NCI-H345 treated with DMSO at 0.1 percent for 48 hours (cell line): ENCODE results near the gene SMYD4.
"Not testable (repeated sequence)": the region's sequence is repeated elsewhere in the genome, so short reads cannot be mapped to it uniquely, and the experiment has no call there.

Source experiments
- DNase-seq: peaks from one replicate; lab custom pipeline; 2025; ENCODE audit not compliant: unreplicated experiment; lab: John Stamatoyannopoulos, UW

SMYD4 gene, protein sequence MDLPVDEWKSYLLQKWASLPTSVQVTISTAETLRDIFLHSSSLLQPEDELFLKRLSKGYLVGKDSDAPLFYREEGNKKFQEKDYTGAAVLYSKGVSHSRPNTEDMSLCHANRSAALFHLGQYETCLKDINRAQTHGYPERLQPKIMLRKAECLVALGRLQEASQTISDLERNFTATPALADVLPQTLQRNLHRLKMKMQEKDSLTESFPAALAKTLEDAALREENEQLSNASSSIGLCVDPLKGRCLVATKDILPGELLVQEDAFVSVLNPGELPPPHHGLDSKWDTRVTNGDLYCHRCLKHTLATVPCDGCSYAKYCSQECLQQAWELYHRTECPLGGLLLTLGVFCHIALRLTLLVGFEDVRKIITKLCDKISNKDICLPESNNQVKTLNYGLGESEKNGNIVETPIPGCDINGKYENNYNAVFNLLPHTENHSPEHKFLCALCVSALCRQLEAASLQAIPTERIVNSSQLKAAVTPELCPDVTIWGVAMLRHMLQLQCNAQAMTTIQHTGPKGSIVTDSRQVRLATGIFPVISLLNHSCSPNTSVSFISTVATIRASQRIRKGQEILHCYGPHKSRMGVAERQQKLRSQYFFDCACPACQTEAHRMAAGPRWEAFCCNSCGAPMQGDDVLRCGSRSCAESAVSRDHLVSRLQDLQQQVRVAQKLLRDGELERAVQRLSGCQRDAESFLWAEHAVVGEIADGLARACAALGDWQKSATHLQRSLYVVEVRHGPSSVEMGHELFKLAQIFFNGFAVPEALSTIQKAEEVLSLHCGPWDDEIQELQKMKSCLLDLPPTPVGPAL

DNA sequence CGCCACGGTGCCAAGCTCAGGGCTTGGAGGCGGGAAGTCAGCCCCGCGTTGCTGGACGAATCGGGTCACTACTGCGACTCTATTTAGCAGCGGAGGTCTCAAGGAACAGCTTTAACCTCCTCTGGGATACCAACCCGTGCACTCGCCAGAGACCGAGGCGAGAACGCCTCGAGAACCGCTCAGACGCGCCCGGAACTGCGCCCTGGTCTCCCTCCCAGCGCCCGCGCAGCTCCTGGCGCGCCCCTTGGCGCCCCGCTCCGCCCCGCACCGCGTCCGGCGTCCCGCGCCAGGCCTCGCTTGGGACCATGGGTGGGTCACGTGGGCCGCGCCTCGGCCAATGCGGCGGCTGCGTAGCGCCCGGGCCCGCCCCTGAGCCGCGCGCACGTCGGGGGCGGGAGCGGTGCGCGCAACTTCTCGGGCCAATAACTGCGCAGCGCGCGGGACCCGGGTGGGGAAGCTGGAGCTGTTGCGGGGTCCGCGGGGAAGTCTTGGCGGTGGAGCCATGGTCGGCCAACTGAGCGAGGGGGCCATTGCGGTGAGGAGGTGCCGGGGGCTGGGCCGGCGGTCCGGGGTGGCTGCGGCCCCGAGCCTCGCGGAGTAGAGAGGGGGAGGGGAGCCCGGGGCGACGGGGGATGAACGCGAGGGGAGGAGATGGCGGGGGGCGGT is at the start of gene SMYD4, which contains the start of gene RPA1:
Gene SMYD4 (minus strand): TSS at position 311 of the 666 bp plus-strand sequence. CDS start 1,908 bp downstream, outside the sequence.
Gene RPA1 (plus strand): TSS at position 414 of the 666 bp plus-strand sequence. CDS start 89 bp downstream, at position 503.
- peak; percentile 37 for DNase-seq

DNA sequence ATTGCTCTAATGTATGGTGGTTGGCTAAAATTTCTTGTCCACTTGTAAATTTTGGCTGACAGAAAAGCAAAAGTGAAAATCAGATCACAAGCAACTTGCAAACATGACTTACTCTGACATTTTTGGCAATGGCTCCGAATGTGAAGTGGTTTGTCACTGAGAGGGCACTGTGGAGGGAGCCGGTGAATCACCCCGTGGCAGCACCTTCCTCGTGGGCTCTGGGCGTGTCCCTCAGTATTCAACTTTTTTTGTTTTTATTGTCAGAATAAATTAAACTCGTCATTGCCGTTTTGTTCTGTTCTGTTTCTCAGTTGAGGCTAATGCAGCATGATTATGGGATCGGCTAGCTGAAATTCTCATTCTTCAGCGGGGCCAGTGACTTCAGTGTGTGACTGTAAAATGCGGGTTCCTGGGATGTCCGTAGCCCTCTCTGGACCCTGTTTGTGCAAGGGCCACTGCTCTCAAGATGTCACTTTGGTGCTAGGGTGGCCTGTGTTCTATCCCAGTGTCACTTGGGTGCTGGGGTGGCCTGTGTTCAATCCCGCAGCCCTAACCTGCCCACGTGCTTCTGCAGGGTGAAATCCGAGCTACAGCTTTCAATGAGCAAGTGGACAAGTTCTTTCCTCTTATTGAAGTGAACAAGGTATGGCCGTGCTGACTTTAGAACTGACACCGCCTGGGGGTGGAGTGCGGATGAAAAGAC is 48.9 kb upstream of the SMYD4 start:
- DNase-seq = no peak

DNA sequence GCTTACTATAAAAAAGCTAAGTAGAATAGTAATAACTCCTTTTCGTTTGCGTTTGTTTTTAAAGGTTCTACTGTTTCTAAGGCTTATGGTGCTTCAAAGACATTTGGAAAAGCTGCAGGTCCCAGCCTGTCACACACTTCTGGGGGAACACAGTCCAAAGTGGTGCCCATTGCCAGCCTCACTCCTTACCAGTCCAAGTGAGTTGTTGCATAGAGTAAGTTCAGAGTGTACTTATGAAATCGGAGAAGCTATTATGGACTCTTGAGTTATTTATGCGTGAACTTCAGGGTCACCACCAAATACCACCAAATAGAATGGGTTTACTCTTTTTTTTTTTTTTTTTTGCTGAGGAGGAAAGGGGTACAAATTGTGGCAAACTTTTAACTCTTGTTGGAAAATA is 45.9 kb upstream of the SMYD4 start:
- DNase-seq = no peak

DNA sequence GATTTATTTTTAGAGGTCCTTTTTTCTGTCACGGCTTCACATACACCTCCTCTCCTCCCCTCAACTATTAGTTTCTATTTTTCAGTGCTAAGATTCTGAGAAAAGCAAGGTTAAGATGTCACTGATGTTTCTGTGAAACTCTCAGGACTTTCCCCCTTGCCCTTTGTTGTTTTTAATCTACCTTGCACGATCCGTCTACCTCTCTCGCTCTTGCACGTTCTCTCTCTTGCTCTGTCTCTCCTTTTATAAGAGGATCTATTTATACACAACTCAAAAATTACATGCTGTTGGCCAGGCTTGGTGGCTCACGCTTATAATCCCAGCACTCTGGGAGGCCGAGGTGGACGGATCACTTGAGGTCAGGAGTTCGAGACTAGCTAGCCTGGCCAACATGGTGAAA is 43.7 kb upstream of the SMYD4 start:
- DNase-seq = no peak

DNA sequence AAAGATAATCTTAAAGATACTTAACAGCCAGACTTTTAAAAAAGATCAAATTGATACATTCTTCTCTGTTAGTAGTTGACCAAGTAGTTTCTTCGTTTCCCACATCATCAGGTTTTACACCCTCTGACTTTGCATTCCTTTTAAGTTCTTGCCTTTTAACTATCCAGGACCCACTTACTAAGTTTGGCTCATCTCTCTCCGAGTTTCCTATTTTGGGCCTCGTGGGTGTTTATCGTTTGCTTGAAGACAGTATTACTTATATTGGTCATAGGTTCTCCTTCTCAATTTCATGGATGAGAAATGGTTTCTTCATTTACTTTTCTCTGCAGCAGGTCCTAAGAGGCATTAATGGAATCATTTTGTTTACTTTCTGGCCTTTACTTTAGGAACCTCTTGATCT is 43.3 kb upstream of the SMYD4 start:
- no peak for DNase-seq

DNA sequence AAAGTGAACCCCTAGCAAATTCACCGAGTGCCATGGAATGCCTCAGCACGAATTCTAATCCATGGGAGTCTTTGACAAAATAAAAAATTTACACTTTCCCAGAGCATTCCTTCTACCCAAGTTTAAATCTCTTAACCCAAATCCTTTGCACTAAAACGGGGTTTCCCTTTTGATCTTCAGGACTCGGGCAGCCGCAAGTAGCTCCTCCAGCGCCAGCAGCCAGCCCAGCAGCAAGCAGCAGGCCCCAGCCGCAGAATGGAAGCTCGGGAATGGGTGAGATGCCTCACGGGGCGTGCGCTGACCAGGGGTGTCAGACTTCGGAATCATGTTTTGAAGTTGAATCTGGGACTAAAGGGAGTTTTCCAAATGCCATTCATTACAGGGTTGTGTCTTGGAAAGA is 42.6 kb upstream of the SMYD4 start:
- no peak for DNase-seq

DNA sequence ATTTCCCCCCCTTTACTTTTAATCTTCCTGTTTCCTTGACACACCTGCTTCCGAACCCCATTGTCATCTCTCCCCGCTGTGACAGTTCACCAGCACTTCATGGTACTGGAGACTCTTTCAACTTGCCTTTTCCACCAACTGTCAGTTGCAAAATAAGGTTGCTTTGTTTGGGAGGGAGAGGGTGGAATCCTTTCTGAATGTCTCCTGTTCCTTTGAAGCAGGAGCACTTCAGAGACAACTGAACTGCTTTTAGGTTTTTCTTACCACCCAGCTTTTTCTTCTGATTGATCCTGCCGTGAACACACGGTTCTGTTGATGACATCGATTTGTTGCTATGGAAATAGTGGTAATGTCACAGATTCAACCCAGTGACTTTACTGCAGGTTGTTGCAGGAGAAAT is 42.1 kb upstream of the SMYD4 start:
- no peak for DNase-seq

DNA sequence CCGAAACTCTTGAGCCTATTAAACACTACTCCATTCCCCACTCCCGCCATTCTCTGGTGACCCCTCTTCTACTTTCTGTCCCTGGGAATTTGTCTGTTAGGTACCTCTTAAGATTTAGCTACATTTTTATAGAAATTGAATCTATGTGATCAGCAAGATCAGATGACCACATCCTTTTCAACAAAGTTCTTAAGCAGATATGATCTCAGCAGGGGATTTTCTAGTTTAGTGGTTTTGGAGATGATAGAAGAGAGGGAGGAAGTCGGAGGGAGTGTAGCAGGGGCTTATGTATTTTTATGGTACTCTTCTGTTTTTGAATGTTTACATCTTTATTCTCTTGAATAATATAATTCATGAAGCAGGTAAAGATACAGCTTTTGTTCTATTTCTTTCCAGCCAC is 40.9 kb upstream of the SMYD4 start:
- no peak for DNase-seq

DNA sequence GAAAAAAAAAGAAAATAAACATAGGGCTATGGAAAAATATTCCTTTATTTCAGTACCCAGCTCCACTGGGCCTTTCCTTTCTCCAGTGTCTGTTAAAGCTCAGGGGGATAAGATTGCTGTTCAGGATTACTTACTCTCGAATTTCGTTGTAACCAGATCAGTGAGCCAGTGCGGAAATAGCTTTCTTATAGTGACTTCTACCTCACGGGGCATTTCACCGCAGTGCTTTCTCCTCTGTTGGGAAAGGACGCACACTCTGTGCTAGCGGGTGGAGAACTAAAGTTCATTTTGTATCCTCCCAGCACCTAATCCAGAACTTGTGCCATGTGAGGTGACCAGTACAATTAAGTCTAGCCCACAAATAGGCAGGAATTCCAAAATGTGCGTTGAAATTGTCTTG is 38.4 kb upstream of the SMYD4 start:
- DNase-seq = no peak

DNA sequence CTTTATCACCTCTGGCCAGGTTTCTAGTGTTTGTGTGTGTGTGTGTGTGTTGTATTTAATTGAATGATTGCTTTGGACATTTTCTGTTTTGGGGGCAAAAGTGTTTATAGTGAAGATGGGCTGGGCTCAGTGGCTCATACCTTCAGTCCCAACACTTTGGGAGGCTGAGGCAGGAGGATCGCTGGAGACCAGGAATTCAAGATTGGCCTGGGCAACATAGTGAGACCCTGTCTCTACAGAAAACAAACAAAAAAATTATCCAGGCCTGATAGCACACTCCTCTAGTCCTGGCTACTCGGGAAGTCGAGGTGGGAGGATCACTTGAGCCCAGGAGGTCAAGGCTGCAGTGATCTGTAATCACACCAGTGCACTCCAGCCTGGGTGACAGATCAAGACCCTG is 37.6 kb upstream of the SMYD4 start:
- DNase-seq = no peak

DNA sequence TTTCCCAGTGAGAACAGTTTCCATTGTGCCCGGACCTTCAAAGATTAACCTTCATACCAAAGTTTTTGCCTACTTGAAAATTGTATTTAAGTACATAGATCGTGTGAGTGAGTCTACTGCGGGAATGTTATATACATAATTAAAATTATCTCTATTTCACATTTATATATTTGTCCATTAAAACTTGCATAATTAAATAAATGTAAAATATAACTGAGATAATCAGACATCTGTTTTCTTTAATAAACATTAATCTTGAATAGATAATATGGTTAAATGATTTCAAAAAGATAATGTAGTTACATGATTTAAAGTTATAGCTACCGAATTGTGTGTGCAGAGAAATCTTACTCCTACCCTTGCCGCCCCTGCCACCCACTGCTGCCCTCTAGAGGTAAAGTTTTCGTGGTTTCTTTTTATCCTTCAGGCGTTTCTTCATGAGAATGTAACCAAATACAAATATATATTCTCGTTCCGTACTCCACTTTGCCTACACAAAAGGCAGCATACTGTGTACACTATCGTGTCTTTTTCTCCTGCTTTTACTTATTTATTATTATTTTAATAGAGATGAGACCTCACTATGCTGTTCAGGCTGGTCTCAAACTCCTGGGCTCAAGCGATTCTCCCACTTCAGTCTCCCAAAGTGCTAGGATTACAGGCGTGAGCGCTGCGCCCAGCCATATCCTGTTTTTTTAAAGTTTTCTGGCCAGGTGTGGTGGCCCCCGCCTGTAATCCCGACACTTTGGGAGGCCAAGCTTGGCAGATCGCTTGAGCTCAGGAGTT is 35.7 kb upstream of the SMYD4 start:
- no peak for DNase-seq

DNA sequence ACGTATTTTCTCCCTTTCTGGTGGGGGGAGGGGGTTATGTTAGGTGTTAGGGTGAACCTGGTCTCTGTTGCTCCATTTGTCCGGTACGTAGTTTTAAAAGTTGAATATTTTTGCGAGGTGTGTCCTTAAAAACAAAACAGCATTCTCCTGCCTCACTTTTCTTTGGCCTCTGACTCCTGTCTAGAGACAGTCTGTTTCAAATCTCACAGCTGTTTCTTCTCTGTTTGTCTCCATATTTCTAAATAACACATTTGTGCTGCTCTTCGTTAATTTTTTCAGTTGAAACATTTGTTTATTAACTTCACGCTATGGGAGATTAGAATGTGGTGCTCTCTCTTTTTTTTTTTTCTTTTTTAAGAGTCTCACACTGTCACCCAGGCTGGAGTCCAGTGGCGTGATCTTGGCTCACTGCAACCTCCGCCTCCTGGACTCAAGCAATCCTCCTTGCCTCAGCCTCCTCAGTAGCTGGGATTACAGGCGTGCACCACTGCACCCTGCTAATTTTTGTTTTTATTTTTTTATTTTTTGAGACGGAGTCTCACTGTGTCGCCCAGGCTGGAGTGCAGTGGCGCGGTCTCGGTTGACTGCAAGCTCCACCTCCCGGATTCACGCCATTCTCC is 31.8 kb upstream of the SMYD4 start:
- no peak for DNase-seq

DNA sequence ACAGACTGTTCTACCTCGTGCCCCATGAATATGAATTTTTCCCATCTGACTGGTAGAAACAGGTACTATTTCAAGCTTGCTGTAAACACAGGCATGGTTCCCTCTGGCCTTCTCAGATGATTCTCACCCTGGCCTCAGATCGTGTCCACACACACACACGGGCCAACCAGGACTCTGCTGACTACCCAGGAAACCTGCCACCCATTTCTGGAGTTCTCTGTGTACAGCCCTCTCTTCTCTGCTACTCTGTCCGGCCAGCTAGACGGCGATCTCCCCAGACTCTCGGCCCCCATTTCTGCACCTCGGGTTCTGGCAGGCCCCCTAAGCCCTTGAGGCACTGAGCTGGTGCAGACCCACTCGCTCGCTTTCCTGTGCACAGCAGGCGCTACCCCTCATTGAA is 31.3 kb upstream of the SMYD4 start:
- no peak for DNase-seq

DNA sequence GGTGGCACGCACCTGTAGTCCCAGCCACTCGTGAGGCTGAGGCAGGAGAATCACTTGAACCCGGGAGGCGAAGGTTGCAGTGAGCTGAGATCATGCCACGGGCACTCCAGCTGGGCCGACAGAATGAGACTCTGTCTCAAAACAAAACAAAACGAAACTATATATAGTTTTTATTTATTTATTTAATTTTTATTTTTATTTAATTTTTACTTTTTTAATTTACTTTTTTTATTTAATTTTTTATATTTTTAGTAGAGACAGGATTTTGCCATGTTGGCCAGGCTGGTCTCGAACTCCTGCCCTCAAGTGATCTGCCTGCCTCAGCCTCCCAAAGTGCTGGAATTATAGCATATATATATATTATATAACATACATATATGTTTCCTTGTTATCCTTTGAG is 26.8 kb upstream of the SMYD4 start:
- not testable (repeated sequence) for DNase-seq

DNA sequence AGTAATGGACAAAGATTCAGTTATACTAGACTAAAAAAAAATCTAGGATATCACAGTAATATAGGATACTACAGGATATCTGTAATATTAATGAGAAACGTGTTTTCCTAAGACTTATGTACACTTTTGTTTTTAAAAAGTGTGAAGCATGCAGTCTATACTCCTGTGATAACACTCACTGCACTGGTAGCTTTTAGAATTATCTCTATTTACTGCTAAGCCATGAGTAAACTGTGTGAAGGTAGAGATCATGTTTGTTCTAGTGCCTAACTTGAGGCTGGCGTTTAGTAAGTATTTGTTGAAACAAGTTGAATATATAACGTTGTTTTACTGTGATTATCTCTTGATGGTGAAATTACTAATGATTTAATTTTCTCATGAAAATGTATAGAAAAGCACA is 24.0 kb upstream of the SMYD4 start:
- DNase-seq = no peak

DNA sequence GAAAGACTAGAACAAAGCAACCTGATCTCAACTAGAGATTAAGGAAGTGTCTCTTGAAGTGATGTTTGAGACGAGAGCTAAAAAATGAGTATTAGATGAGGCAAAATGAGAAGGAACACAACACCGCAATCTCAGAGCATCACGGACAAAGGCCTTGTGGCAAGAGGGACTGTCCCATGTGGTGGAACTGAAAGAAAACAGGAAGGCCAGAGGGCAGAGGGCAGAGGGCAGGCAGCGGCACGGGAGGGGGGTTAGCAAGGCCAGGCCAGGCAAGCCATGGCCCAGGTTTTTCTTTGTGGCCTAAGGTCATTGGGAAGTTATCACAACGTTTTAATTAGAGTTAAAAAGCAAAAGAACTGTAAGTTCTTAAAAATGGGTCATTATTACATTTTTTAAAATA is 22.6 kb upstream of the SMYD4 start:
- DNase-seq = no peak

DNA sequence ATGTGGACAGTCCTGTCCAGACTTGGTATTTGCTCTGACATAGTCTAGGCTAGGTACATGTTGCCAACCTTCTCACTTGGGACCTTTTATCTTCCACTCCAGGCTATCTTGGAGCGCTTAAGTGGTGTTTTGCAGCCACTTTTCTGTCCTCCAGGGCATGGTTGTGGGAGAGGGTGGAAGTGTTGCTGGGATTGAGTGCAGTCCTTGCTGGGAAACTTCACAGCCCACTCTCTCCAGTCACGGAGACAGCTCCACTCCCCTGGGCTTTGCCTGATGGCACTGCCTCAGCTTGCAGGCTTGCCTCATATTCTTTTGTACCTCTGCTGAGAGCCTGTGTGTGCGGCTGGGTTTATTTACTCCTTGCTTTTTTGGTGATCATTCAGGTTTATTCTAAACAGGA is 17.5 kb upstream of the SMYD4 start:
- no peak for DNase-seq

DNA sequence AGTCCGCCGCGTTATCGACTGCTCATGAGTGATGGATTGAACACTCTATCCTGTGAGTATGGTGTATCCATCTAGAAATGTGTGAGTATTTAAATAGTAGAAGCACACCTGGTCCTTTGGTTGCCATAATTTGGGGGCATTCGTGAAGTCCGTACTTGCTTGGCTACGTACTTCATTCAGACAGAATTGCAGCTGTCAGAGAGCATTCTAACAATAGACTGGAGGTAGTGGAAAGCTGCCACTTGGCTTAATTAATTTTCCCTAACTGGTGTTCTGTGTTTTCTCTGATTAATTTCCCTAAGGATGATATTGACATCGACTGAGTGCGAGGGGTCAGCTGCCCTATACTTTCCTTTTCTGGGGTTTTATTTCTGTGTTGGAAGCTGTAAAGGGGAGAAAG is 14.2 kb upstream of the SMYD4 start:
- DNase-seq = no peak

DNA sequence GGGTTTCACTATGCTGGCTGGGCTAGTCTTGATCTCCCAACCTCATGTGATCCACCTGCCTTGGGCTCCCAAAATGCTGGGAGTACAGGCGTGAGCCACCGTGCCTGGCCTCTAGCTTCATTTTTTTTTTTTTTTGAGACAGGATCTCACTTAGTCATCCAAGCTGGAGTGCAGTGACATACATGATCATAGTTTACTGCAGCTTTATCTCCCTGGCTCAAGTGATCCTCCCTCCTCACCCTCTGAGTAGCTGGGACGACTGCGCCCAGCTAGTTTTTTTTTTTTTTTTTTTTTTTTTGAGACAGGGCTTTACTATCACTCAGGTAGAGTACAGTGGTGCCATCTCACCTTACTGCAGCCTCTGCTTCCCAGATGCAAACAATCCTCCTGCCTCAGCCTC is 9.8 kb upstream of the SMYD4 start:
- DNase-seq = no peak
